GM23248 (cell line): Measurements from ENCODE around the gene SLC37A1.

Experiments
- EZH2 ChIP-seq: fragments of 200-600 bp; sonication (generic); IDR thresholded peaks from 2 replicates; pipeline ENCODE4 v1.6.1; 2018; ENCODE audit warnings: antibody characterized with exemption, mild to moderate bottlenecking; ENCODE audit not compliant: insufficient read depth, poor library complexity, severe bottlenecking
- EZH2phosphoT487 ChIP-seq: fragments of 200-600 bp; sonication (generic); IDR thresholded peaks from 2 replicates; pipeline ENCODE4 v1.6.1; 2018; ENCODE audit warnings: antibody characterized with exemption, moderate library complexity, mild to moderate bottlenecking, low read depth; ENCODE audit not compliant: insufficient read depth

GRCh38 chr21:42624095-42624790 is 110.6 kb downstream of the SLC37A1 start:
- TF ChIP-seq EZH2 = no peak
- TF ChIP-seq EZH2phosphoT487 = no peak
